ENCODE results near the gene EXT2. TPM values are rescaled to one million over a fixed set of nuclear protein-coding genes. Genes with fewer than 3 reads are reported as not detected.

The EXT2 gene
- polyA plus RNA-seq (ENCODE audit: insufficient read depth in 1 of 5, insufficient read length in 5 of 5, low replicate concordance in 1 of 5): 10 to 100 TPM; 72.8 to 79.9 (median 75.4) TPM
- long read RNA-seq, donor 1, transcript EXT2-210 (14 exons, 3,136 nt): major isoform, 14 of 25 reads
- long read RNA-seq, donor 1, partial matches to known transcripts: 11 of 25 reads
- long read RNA-seq, donor 1, other reads (novel, unspliced or antisense): 0 of 25 reads
- long read RNA-seq, donor 2, transcript EXT2-210 (14 exons, 3,136 nt): major isoform, 9 of 18 reads
- long read RNA-seq, donor 2, partial matches to known transcripts: 8 of 18 reads
- long read RNA-seq, donor 2, other reads (novel, unspliced or antisense): 0 of 18 reads
- long read RNA-seq, donor 3, transcript EXT2-210 (14 exons, 3,136 nt): major isoform, 9 of 9 reads
- long read RNA-seq, donor 3, partial matches to known transcripts: 0 of 9 reads
- long read RNA-seq, donor 3, other reads (novel, unspliced or antisense): 0 of 9 reads
- long read RNA-seq, donor 4, transcript EXT2-210 (14 exons, 3,136 nt): major isoform, 11 of 21 reads
- long read RNA-seq, donor 4, partial matches to known transcripts: 10 of 21 reads
- long read RNA-seq, donor 4, other reads (novel, unspliced or antisense): 0 of 21 reads
- long read RNA-seq, donor 5, transcript EXT2-210 (14 exons, 3,136 nt): major isoform, 13 of 37 reads
- long read RNA-seq, donor 5, partial matches to known transcripts: 24 of 37 reads
- long read RNA-seq, donor 5, other reads (novel, unspliced or antisense): 0 of 37 reads
- long read RNA-seq, donor 6, transcript EXT2-210 (14 exons, 3,136 nt): major isoform, 20 of 52 reads
- long read RNA-seq, donor 6, partial matches to known transcripts: 32 of 52 reads
- long read RNA-seq, donor 6, other reads (novel, unspliced or antisense): 0 of 52 reads
- long read RNA-seq, donor 7, transcript EXT2-210 (14 exons, 3,136 nt): major isoform, 13 of 22 reads
- long read RNA-seq, donor 7, partial matches to known transcripts: 9 of 22 reads
- long read RNA-seq, donor 7, other reads (novel, unspliced or antisense): 0 of 22 reads
- long read RNA-seq, donor 8, transcript EXT2-210 (14 exons, 3,136 nt): major isoform, 9 of 17 reads
- long read RNA-seq, donor 8, partial matches to known transcripts: 7 of 17 reads
- long read RNA-seq, donor 8, other reads (novel, unspliced or antisense): 0 of 17 reads

DNA sequence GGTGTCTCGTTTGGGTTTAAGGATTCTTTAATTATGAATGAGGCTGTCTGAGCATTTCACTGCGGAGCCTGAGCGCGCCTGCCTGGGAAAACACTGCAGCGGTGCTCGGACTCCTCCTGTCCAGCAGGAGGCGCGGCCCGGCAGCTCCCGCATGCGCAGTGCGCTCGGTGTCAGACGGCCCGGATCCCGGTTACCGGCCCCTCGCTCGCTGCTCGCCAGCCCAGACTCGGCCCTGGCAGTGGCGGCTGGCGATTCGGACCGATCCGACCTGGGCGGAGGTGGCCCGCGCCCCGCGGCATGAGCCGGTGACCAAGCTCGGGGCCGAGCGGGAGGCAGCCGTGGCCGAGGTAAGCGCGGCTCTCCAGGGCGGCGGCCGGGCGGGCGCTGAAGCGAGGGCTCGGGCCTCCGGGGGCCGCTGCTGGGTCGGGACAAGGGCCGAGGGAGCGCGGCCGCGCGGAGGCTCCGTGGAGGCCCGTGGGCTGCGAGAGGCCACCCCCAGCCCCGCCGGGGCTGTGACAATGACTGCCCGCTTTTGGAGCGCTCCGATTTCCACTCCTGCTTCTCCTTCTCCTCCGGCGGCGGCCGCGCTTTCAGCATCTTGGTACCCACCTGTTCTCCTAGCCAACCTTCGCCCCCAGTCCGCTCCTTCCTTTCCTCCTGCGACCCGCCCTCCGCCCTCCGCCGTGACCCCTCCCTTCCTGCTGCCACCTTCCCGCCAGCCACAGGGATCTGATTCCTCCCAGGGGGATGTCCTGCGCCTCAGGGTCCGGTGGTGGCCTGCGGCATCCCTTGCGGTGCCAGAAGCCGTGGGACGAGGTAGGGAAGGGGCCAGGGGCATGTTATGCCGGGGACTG lies at the start of gene EXT2:
EXT2 (plus strand) TSS at position 173 of the 854 bp plus-strand sequence. CDS start 12,035 bp downstream, outside the sequence.
- DNase-seq: peak; percentile 84 to 85

DNA sequence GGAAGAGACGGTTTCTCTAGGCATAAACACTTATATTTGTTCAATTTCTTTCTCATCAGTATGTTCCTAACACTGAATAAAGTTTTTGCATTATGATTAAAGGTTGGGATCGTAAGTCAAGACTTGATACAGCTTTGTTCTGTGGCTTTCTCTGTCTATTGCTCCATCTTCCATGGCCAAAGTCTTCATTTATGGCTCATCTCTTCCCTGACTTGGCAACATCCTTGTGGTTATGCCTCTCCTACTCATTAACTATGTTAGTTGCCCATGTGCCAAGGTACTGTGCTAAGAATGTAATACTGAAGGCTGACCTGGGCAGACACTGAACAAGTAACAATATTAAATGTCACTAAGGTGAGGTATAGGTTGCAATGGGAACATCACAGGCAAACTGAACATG lies 49.3 kb upstream of the EXT2 start:
- DNase-seq: no peak

DNA sequence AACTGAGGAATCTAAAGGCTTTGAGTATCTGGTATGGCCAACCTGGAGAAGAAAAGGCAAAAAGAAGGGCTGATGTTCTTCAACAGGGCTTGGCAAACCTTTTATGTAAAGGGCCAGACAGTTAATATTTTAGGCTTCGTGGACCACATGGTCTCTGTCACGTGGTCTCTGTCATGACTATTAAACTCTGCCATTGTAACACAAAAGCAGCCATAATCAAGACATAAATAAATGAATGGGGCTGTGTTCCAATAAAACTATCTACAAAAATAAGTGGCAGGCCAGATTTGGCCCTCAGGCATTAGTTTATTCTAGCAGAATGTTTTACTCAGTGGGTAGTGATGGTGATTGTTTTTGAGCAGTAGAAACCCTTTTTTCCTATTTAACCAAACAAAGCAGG lies 48.2 kb upstream of the EXT2 start:
- DNase-seq: no peak

DNA sequence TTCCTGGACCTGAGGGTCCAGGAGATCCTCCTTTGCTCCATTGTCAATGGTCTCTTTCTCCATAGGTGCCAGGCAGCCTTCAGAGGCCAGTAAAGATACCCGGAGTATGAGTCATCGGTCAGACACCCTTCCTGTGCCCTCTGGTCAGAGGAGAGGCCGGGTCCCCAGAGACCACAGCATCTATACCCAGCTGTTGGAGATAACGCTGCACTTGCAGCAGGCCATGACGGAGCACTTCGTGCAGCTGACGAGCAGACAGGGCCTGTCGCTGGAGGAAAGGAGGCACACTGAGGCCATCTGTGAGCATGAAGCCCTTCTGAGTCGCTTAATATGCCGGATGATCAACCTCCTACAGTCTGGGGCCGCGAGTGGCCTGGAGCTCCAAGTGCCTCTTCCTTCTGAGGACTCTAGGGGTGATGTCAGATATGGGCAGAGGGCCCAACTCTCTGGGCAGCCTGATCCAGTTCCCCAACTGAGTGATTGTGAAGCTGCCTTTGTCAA lies 47.5 kb upstream of the EXT2 start, which contains the start of gene ACCSL:
ACCSL (plus strand) TSS at position 51 of the 501 bp plus-strand sequence; CDS start at position 107, 56 bp downstream.
- DNase-seq: no peak

DNA sequence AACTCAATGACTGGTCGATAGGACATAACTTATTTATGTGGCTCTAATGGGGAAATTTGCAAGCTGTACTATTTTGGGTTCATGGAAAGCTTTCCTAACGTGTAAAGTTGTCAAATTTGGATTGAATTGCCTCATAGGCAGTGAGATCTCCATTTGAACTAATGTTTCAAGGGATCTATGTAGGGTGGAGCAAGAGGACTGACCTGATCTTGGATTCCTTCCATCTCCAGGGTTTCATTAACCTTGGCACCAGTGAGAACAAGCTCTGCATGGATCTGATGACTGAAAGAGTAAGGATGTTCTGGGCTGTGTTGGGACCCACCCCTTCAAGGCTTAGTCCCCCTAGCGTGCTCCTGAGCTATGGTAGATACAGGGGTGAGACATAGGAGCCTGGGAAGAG lies 45.6 kb upstream of the EXT2 start:
- no peak for DNase-seq

DNA sequence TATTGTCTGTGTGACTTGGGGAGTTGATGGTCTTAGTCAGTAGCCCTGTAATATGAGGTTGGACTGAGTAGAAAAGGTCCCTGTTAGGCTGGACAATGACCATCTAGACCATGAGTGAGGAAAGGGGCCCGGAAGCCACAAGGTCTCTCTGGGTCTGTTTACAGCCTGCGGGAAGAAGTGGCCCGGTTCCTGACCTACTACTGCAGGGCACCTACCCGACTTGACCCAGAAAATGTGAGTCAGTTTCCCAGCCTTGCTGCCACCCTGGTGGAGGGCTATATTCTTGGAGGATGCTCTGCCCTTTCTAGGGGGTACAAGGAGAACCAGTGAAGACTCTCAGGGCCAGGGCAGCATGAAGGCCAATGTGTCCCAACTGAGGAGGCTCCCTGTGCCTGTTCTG lies 44.3 kb upstream of the EXT2 start:
- DNase-seq: no peak

DNA sequence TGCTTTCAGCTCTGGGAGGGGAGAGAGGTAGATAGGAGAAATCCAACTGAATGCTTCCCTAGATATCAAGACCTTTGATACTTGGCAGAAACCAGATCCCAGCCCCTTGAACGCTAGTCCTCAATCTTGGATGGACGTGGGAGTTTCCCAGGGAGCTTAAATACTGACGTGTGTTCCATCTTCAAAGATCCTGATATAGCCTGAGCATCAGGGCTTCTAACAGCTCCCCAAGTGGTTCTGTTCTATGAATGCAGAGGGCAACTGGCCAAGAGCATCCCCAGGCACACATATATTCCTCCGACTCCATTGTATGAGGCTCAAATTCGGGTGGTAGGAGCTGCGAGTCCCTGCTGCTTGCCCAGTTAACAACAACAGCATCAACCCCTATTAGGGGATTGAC lies 38.1 kb upstream of the EXT2 start:
- DNase-seq: no peak

DNA sequence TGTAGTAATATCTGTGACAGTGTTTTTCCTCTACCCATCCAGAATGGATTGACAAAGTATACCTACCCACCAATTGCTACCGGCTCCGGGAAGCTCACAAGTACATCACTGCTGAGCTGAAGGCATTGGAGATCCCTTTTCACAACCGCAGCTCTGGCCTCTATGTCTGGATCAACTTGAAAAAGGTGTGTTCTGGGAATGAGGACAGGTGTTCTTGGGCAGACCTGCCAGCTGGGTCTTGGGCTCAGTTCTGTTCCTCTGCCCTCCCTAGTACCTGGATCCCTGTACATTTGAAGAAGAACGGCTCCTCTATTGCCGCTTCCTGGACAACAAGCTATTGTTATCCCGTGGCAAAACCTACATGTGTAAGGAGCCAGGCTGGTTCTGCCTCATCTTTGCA lies 37.2 kb upstream of the EXT2 start:
- no peak for DNase-seq

DNA sequence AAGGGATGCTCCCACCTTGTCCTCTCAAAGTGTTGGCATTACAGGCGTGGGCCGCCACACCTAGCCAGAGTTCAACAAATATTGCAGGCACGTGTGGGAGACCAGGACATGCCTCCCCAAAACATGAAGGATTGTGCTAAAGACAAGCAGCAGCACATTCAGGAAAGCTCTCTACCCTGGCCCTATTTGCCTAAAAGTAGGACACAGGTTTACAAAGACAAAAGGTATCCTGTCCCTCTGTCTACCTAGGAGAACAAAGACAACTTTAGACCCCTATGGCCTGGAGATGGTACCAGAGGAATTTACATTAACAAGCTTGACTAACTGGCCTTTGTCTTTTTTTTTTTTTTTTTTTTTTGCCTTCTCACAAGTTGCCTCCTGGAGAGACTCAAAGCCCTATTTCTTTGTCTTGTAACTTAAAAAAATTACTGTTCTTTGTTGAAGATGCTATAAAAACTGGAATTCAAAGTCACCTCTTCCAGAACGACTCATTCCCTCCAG lies 30.3 kb upstream of the EXT2 start:
- DNase-seq: no peak

DNA sequence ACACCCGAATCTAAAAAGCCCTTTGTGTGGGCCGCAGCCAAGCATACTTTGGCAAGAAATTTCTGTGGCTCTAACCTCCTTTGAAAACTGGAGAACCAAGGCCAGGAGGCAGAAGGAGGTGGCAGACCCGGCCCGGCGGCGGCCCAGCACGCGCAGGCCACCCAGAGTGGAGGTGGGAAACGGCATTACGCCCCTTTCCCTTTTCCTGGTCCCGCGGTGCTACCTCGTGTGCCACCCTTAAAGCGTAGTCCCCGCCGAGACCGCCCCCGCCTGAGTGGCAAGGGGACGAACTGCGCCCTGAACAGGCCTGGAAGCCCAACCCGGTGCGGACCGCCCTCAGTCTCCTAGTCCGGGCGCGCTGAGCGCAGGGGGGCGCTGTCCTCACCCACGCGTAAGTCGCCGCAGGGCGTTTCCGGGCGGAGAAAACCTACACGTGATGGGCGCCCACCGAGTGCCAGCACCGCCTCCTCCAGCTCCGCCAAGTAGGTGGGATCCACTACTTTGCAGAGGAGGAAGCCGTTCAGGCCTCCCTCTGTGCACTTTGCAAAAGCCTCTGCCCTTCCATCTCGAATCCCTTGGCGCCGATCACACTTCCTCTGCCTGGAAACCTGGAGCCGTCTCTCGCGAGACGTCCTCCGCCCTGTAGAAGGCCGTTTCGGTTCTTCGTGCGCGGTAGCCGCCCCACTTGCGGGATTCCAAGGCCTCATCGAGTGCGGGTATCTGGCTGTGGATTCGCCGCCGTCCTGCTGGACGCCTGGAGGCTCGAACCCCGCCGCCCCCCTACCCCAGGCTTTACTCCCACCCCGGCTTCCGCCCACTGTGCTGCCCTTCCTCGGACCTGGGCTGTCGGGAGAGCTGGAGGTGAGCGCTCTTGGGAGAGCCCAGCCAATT lies 29.4 kb upstream of the EXT2 start, which contains the start of gene ACCS:
ACCS (plus strand) TSS at position 430 of the 891 bp plus-strand sequence. CDS start 1,358 bp downstream, outside the sequence.
- DNase-seq: peak; percentile 95

DNA sequence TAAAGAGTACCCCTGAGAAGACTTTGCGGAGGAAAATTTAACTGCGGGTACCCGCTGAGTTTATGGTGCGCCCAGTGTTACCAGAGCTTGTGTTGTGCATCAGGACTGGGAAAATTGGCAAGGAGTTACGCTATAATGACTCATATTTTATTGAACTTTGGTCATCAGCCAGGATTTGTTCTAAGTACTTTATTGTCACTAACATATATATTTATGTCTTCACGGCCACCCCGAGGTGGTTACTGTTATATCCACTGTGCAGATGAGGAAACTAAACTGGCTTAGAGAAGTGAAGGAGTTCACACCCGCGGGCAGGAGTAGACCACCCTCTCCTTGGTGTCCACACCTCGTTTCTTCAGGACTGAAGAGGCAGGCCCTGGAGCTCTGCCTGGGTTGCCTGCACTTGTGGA lies 28.7 kb upstream of the EXT2 start:
- DNase-seq: no peak

DNA sequence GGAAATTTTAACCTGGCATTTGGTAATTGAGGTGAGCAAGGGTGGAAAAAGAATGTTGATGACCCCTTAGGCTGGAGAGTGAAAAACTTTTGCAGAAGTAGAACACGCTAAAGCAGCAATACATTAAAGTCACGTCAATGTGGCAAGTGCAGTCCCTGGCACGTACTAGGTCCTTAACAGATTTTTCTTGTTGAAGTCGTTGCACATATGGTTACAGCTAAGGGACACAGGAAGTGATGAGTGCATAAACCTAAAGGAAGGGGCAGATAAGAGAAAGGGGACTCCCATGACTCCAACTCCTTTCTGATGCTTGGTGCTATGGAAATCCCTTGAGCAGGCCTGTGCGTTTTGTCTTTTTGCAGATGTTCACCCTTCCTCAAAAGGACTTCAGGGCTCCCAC lies 28.2 kb upstream of the EXT2 start:
- DNase-seq: no peak

DNA sequence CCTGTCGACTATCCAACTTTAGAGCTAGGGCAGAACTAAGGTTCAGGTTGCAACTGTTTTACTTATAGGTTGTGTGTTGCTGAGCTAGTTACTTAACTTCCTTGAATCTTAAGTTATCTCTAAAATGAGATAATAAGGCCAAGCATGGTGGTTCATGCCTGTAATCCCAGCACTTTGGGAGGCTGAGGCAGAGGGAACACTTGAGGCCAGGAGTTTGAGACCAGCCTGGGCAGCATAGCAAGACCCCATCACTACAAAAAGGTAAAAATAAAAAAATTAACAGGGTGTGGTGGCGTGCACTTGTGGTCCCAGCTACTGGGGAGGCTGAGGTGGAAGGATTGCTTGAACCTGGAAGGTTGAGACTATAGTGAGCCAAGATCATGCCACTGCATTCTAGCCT lies 27.3 kb upstream of the EXT2 start:
- DNase-seq: no peak

DNA sequence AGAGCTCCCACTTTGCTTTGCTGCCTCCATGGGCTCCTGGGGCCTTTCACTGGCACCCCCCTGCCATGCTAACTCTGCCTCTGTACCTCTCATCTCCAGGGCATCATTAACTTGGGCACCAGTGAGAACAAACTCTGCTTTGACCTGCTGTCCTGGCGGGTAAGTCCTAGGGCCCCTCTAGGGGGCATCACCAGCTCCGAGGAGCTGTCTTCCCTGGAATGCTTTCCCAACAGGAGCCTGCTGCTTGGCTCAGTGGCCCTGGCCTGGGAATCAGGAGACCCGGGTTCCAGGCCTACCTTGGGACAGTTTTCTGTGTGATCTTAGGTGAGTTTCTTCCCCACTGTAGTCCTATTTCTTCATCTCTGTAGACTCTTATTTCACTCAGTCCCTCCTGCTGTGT lies 24.3 kb upstream of the EXT2 start:
- no peak for DNase-seq

DNA sequence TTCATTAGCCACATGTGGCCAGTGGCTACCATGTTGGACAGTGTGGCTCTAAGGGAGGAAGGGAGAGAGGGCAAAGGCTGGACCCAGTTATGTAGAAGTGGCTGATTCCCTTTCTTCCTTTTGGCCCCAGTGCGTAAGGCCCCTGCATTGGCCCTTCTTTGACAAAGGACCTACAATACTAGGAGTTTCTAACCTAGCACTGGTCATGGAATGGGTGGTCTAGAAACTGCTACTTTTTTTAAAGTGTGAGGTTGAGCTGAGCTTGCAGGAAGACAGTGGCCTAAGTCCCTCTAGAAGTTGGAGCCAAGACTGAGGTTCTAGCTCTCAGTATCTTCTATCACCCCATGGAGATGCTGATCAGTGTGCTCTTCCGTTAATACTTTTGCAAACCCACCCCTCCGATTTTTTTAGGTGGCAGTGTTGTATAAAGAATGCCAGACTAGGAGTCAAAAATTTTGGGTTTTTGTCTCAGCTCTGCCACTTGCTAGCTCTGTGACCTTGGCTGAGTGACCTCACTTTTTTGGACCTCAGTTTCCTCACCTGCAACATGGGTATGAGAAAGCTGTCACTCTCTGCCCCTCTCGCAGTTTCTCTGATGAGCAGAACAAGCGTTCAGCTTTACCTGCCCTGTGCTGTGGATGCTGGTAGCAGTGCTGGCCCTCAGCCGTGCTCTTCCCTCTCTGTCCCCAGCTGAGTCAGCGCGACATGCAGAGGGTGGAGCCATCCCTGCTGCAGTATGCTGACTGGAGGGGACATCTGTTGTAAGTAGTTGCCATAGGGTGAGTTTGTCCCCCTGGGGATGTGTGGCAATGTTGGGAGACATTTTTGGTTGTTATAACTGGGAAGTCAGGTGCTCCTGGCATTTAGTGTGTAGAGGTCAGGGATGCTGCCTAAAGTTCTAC lies 22.5 kb upstream of the EXT2 start:
- DNase-seq: no peak

DNA sequence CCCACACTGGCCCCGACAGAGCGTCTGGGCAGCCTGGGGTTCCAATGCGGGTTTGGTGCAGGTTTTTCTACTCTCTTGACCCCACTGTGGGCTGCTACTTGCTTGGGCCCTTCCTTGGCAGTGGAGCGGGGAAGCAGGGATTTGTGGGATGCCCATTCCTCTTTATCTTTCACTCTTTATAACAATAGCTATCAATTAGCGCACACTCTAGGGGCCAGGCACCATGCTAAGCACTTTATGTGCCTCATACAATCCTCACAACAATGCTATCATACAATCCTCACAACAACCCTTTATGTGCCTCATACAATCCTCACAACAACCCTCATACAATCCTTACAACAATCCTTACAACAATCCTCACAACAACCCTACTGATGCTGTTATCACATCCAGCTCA lies 16.7 kb upstream of the EXT2 start:
- DNase-seq: no peak

DNA sequence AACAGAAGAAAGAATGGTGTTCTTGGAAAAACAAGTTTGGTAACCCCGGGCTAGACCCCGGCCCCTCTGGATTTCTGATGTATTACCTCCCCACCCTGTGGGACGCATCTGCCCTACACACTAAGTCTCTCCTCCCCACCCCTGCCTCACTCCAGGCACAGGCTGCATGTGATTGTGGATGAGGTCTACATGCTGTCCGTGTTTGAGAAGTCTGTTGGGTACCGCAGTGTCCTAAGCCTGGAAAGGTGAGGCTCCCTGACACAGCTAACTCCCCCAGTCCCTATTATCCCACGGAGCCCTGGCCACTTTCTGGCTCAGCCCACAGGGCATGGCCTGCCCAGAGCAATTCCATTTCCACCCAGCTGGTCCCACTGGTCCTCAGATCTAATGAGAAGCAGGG lies 16.1 kb upstream of the EXT2 start:
- no peak for DNase-seq

DNA sequence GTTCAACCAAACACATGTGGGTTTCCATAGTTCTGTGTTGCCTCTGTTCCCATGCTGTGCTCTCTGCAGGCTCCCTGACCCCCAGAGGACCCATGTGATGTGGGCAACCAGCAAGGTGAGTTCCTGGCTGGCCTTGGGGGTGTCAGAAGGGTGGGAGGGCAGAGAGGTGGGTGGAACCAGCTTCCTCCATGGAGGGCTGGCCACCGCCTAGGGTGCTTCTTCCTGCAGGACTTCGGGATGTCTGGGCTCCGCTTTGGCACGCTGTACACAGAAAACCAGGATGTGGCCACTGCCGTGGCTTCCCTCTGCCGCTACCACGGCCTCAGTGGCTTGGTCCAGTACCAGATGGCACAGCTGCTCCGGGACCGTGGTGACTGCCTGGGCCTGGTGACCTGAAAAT lies 14.5 kb upstream of the EXT2 start:
- DNase-seq: no peak

All from right lung (tissue), 10 donors.